H9 (cell line): ENCODE measurements around the gene WEE2. TPM values are rescaled to one million over a fixed set of nuclear protein-coding genes. Genes with fewer than 3 reads are reported as not detected.
A peak's percentile ranks its signal among the peaks of the same experiment; 100 is the strongest.

ENCODE experiments used
- DNase-seq: peaks from one replicate; pipeline ENCODE4 v3.0.0-alpha.2; 2017
- H2AFZ ChIP-seq: one replicate; pipeline ENCODE4 v1.6.1; 2013; ENCODE audit warnings: mild to moderate bottlenecking, low read length, control low read depth, moderate library complexity
- H2AK5ac ChIP-seq: 2 replicates; pipeline ENCODE4 v1.6.1; 2013; ENCODE audit warnings: low read length, control low read depth, mixed read lengths; ENCODE audit not compliant: insufficient read length
- H2BK120ac ChIP-seq: one replicate; pipeline ENCODE4 v1.6.1; 2013; ENCODE audit warnings: low read depth, mild to moderate bottlenecking, low read length, control low read depth, inconsistent platforms; ENCODE audit not compliant: poor library complexity, severe bottlenecking
- H2BK12ac ChIP-seq: 2 replicates; pipeline ENCODE4 v1.6.1; 2013; ENCODE audit warnings: low read length, control low read depth, mixed read lengths, low read depth; ENCODE audit not compliant: insufficient read length
- H2BK15ac ChIP-seq: 2 replicates; pipeline ENCODE4 v1.6.1; 2013; ENCODE audit warnings: low read depth, low read length, control low read depth
- H2BK20ac ChIP-seq: one replicate; pipeline ENCODE4 v1.6.1; 2013; ENCODE audit warnings: low read depth, mild to moderate bottlenecking, low read length, control low read depth, inconsistent platforms; ENCODE audit not compliant: poor library complexity, severe bottlenecking
- H2BK5ac ChIP-seq: 2 replicates; pipeline ENCODE4 v1.6.1; 2013; ENCODE audit warnings: low read length, control low read depth, mixed read lengths; ENCODE audit not compliant: insufficient read length
- H3K14ac ChIP-seq: 2 replicates; pipeline ENCODE4 v1.6.1; 2013; ENCODE audit warnings: low read length, control low read depth; ENCODE audit not compliant: insufficient read depth
- H3K18ac ChIP-seq: 2 replicates; pipeline ENCODE4 v1.6.1; 2013; ENCODE audit warnings: low read depth, mild to moderate bottlenecking, mixed read lengths, low read length, control low read depth; ENCODE audit not compliant: insufficient read length
- H3K23ac ChIP-seq: 2 replicates; pipeline ENCODE4 v1.6.1; 2013; ENCODE audit warnings: low read length, control low read depth, mixed read lengths, low read depth; ENCODE audit not compliant: insufficient read length
- H3K23me2 ChIP-seq: 2 replicates; pipeline ENCODE4 v1.6.1; 2013; ENCODE audit warnings: low read depth, mild to moderate bottlenecking, mixed read lengths, low read length, control low read depth; ENCODE audit not compliant: insufficient read length, poor library complexity, severe bottlenecking
- H3K27ac ChIP-seq: 2 replicates; pipeline ENCODE4 v1.5.1; 2013; ENCODE audit warnings: low read length, control low read depth, mixed read lengths, low read depth; ENCODE audit not compliant: insufficient read length
- H3K27me3 ChIP-seq: 2 replicates; pipeline ENCODE4 v1.6.1; 2013; ENCODE audit warnings: low read length, control low read depth, inconsistent platforms; ENCODE audit not compliant: insufficient read depth
- H3K4ac ChIP-seq: 2 replicates; pipeline ENCODE4 v1.6.1; 2013; ENCODE audit warnings: low read depth, mild to moderate bottlenecking, control low read depth, inconsistent platforms, low read length, moderate library complexity
- H3K4me1 ChIP-seq: 2 replicates; pipeline ENCODE4 v1.6.1; 2013; ENCODE audit warnings: low read length, control low read depth, inconsistent platforms; ENCODE audit not compliant: insufficient read depth
- H3K4me2 ChIP-seq: 2 replicates; pipeline ENCODE4 v1.6.1; 2013; ENCODE audit warnings: low read length, control low read depth, mixed read lengths; ENCODE audit not compliant: insufficient read length, insufficient read depth
- H3K56ac ChIP-seq: 2 replicates; pipeline ENCODE4 v1.6.1; 2013; ENCODE audit warnings: low read depth, mild to moderate bottlenecking, mixed read lengths, low read length, control low read depth; ENCODE audit not compliant: insufficient read length
- H3K79me1 ChIP-seq: 2 replicates; pipeline ENCODE4 v1.6.1; 2013; ENCODE audit warnings: low read depth, mild to moderate bottlenecking, moderate library complexity, low read length, control low read depth, inconsistent platforms; ENCODE audit not compliant: insufficient read depth, poor library complexity, severe bottlenecking
- H3K79me2 ChIP-seq: 2 replicates; pipeline ENCODE4 v1.6.1; 2013; ENCODE audit warnings: low read length, control low read depth, inconsistent platforms; ENCODE audit not compliant: insufficient read depth
- H3K9ac ChIP-seq: 2 replicates; pipeline ENCODE4 v1.6.1; 2013; ENCODE audit warnings: low read length, control low read depth, mixed read lengths; ENCODE audit not compliant: insufficient read length; ENCODE audit errors: extremely low read depth
- H3K9me3 ChIP-seq: one replicate; pipeline ENCODE4 v1.6.1; 2013; ENCODE audit warnings: low read depth, low read length, inconsistent platforms; ENCODE audit not compliant: control insufficient read depth
- H3T11ph ChIP-seq: one replicate; pipeline ENCODE4 v1.6.1; 2013; ENCODE audit warnings: mild to moderate bottlenecking, low read length, control low read depth, inconsistent platforms
- H4K20me1 ChIP-seq: one replicate; pipeline ENCODE4 v1.6.1; 2013; ENCODE audit not compliant: control insufficient read depth, insufficient read length, insufficient read depth
- H4K5ac ChIP-seq: 2 replicates; pipeline ENCODE4 v1.6.1; 2013; ENCODE audit warnings: low read depth, mild to moderate bottlenecking, mixed read lengths, low read length, control low read depth; ENCODE audit not compliant: insufficient read length
- H4K8ac ChIP-seq: replicated peaks from 2 replicates; pipeline ENCODE4 v1.6.1; 2013; ENCODE audit warnings: low read length, control low read depth, mixed read lengths, low read depth; ENCODE audit not compliant: insufficient read length
- H4K91ac ChIP-seq: 2 replicates; pipeline ENCODE4 v1.6.1; 2013; ENCODE audit warnings: low read depth, mild to moderate bottlenecking, moderate library complexity, mixed read lengths, low read length, control low read depth; ENCODE audit not compliant: insufficient read length
- H3K27ac Mint-ChIP-seq, 3 experiments: 2 replicates in 2 of 3; 3 replicates in 1 of 3; pipeline ENCODE4 v1.8.0; 2020 to 2021; ENCODE audit warnings: mixed read lengths in 3 of 3, mild to moderate bottlenecking in 1 of 3, moderate library complexity in 1 of 3
- H3K27me3 Mint-ChIP-seq: 2 replicates; pipeline ENCODE4 v1.8.0; 2021; ENCODE audit warnings: low read depth, mild to moderate bottlenecking, moderate library complexity, mixed read lengths
- H3K36me3 Mint-ChIP-seq, 3 experiments: 2 replicates in 2 of 3; 3 replicates in 1 of 3; pipeline ENCODE4 v1.8.0; 2020 to 2021; ENCODE audit warnings: low read depth in 3 of 3, mixed read lengths in 3 of 3; ENCODE audit not compliant: insufficient read depth in 1 of 3
- H3K4me1 Mint-ChIP-seq, 2 experiments: 2 replicates each; pipeline ENCODE4 v1.8.0; 2020; ENCODE audit warnings: mixed read lengths in 2 of 2
- H3K4me3 Mint-ChIP-seq, 2 experiments: 2 replicates in 1 of 2; 3 replicates in 1 of 2; pipeline ENCODE4 v1.8.0; 2020 to 2021; ENCODE audit warnings: mild to moderate bottlenecking in 2 of 2, mixed read lengths in 2 of 2, moderate library complexity in 1 of 2
- H3K9me3 Mint-ChIP-seq, 2 experiments: 2 replicates in 1 of 2; 3 replicates in 1 of 2; pipeline ENCODE4 v1.8.0; 2020; ENCODE audit warnings: mild to moderate bottlenecking in 2 of 2, mixed read lengths in 2 of 2, moderate library complexity in 1 of 2
- WGBS: extraction: QIAGEN DNeasy Blood & Tissue Kit; methylation state at CpG from one replicate; pipeline ENCODE4 v1.1.7; 2013; ENCODE audit warnings: missing lambda C conversion rate, low lambda C conversion rate, mixed read lengths; ENCODE audit not compliant: insufficient read length; ENCODE audit errors: extremely low coverage; 5-methylcytosine and 5-hydroxymethylcytosine counted together
- total RNA-seq: library from RNA; stranded (reverse); gene quantifications from 2 replicates; pipeline ENCODE4 v1.2.1, GENCODE V29; 2021
- TF ChIP-seq, protein P1 (sequence below): fragments of 200-600 bp; sonication (generic); conservative IDR thresholded peaks from 3 replicates; pipeline ENCODE4 v1.8.0; 2021; ENCODE audit warnings: antibody characterized with exemption, mild to moderate bottlenecking

The WEE2 gene
- total RNA-seq, 1 experiment from 2014 or later, result not detected

DNA sequence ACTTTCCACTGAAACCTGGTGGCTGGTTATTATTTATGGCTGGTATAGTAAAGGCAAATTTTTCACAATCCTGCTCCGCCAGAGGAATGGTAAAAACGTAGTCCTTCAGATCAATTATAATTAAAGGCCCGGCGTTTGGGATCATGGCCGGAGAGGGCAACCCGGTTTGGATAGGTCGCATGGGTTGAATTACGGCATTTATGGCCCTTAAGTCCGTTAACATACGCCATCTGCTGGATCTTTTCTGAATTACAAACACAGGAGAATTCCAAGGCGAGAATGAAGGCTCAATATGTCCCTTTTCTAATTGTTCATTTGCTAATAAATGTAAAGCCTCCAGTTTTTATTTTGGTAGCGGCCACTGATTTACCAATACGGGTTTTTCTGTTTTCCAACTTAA lies 44.5 kb downstream of the WEE2 start:
- H3K9me3 ChIP-seq, result peaks cover 22% of the 10 kb centered on the region
- H2BK12ac ChIP-seq, result no peak overlapping the region
- Mint-ChIP-seq H3K27ac (no peak overlapping the region), H3K4me3 (no peak overlapping the region), H3K9me3 (peaks cover 29 to 31% of the 10 kb centered on the region in 2 experiments), H3K4me1 (no peaks in the 10 kb centered on the region), H3K27me3 (no peaks in the 10 kb centered on the region), H3K36me3 (peaks cover 84 to 96% (median 91%) of the 10 kb centered on the region in 3 experiments)
- no peak overlapping the region for H3K4me2 ChIP-seq
- H3K23me2 ChIP-seq, result no peaks in the 10 kb centered on the region
- H3K14ac ChIP-seq, result no peak overlapping the region
- H3K23ac ChIP-seq, result no peak overlapping the region
- H4K5ac ChIP-seq, result no peak overlapping the region
- H2BK20ac ChIP-seq, result no peak overlapping the region
- no peaks in the 10 kb centered on the region for H3K27me3 ChIP-seq
- H3K79me1 ChIP-seq, result no peaks in the 10 kb centered on the region
- no peak overlapping the region for H3K27ac ChIP-seq
- H4K20me1 ChIP-seq, result no peaks in the 10 kb centered on the region
- no peak overlapping the region for H4K91ac ChIP-seq
- WGBS, result no CpG with 5 or more reads among the region's 13 CpGs
- H2BK5ac ChIP-seq, result no peak overlapping the region
- no peak overlapping the region for H2BK120ac ChIP-seq
- H3K56ac ChIP-seq, result no peak overlapping the region
- H3K4ac ChIP-seq, result no peak overlapping the region
- H3T11ph ChIP-seq, result no peak overlapping the region
- no peak for DNase-seq
- no peaks in the 10 kb centered on the region for H3K4me1 ChIP-seq
- H3K9ac ChIP-seq, result no peak overlapping the region
- no peak overlapping the region for H3K18ac ChIP-seq
- no peak overlapping the region for H2AFZ ChIP-seq
- H2AK5ac ChIP-seq, result no peak overlapping the region
- H2BK15ac ChIP-seq, result no peak overlapping the region
- H4K8ac ChIP-seq, result no peak overlapping the region
- TF ChIP-seq, protein P1, sequence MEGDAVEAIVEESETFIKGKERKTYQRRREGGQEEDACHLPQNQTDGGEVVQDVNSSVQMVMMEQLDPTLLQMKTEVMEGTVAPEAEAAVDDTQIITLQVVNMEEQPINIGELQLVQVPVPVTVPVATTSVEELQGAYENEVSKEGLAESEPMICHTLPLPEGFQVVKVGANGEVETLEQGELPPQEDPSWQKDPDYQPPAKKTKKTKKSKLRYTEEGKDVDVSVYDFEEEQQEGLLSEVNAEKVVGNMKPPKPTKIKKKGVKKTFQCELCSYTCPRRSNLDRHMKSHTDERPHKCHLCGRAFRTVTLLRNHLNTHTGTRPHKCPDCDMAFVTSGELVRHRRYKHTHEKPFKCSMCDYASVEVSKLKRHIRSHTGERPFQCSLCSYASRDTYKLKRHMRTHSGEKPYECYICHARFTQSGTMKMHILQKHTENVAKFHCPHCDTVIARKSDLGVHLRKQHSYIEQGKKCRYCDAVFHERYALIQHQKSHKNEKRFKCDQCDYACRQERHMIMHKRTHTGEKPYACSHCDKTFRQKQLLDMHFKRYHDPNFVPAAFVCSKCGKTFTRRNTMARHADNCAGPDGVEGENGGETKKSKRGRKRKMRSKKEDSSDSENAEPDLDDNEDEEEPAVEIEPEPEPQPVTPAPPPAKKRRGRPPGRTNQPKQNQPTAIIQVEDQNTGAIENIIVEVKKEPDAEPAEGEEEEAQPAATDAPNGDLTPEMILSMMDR, result peak; percentile 69
- no peaks in the 10 kb centered on the region for H3K79me2 ChIP-seq
